K562 (cell line): ENCODE results near the gene BRME1. TPM values are rescaled to one million over a fixed set of nuclear protein-coding genes. Genes with fewer than 3 reads are reported as not detected.

Experiments used
- ARID1B ChIP-seq: fragments of 450-650 bp; IDR thresholded peaks from 2 replicates; pipeline ENCODE4 v1.6.1; 2016; ENCODE audit warnings: antibody characterized with exemption, mild to moderate bottlenecking, inconsistent platforms
- ATF1 ChIP-seq, 2 experiments: fragments of 450-650 bp in 1 of 2; IDR thresholded peaks; 2 replicates each; pipeline ENCODE4 v1.6.1; 2016; ENCODE audit warnings: missing compliant biosample characterization in 1 of 2, missing genetic modification characterization in 1 of 2
- ATF2 ChIP-seq: sonication (generic); formaldehyde crosslinking; IDR thresholded peaks from 2 replicates; pipeline ENCODE4 v1.8.1; 2022; ENCODE audit warnings: missing genetic modification reagents
- CHD2 ChIP-seq: IDR thresholded peaks from 2 replicates; pipeline ENCODE4 v1.6.1; 2011; ENCODE audit warnings: low read depth, low read length
- FOXA3 ChIP-seq, 2 experiments: fragments of 450-650 bp in 1 of 2; sonication (generic) in 1 of 2; formaldehyde crosslinking; IDR thresholded peaks in 1 of 2; conservative IDR thresholded peaks in 1 of 2; 2 replicates each; pipeline versions ENCODE4 v1.4.0 to v1.8.0; 2020 to 2022; ENCODE audit warnings: mild to moderate bottlenecking in 2 of 2, missing genetic modification reagents in 1 of 2
- HDAC8 ChIP-seq: fragments of 450-650 bp; IDR thresholded peaks from 2 replicates; pipeline ENCODE4 v1.6.1; 2016; ENCODE audit warnings: mild to moderate bottlenecking, missing genetic modification characterization, moderate library complexity, missing compliant biosample characterization
- HLTF ChIP-seq: fragments of 450-650 bp; IDR thresholded peaks from 2 replicates; pipeline ENCODE4 v1.6.1; 2016
- IRF2 ChIP-seq: sonication (generic); formaldehyde crosslinking; IDR thresholded peaks from 2 replicates; pipeline ENCODE4 v1.8.1; 2022; ENCODE audit warnings: mild to moderate bottlenecking, missing genetic modification reagents
- JUND ChIP-seq, 2 experiments: IDR thresholded peaks; 2 replicates in 1 of 2; 3 replicates in 1 of 2; pipeline ENCODE4 v1.6.1; 2011; ENCODE audit warnings: borderline replicate concordance in 2 of 2, low read depth in 2 of 2, low read length in 2 of 2, improper control_type of control experiment in 1 of 2, missing biosample characterization in 1 of 2, missing genetic modification characterization in 1 of 2, missing genetic modification reagents in 1 of 2
- MTA3 ChIP-seq: fragments of 450-650 bp; formaldehyde crosslinking; IDR thresholded peaks from 2 replicates; pipeline ENCODE4 v1.6.1; 2017; ENCODE audit warnings: mild to moderate bottlenecking, borderline replicate concordance
- NFYB ChIP-seq: IDR thresholded peaks from 2 replicates; pipeline ENCODE4 v1.6.1; 2011; ENCODE audit warnings: mild to moderate bottlenecking, moderate library complexity; ENCODE audit not compliant: insufficient read length; ENCODE audit errors: extremely low read depth
- WHSC1 ChIP-seq: IDR thresholded peaks from one replicate; pipeline ENCODE4 v1.6.1; 2012; ENCODE audit warnings: low read length, control low read depth, inconsistent platforms
- ZBTB34 ChIP-seq: fragments of 250-450 bp; sonication (Bioruptor Pico); IDR thresholded peaks from 2 replicates; pipeline ENCODE4 v1.8.0; 2021; ENCODE audit warnings: mild to moderate bottlenecking, moderate library complexity
- ZNF232 ChIP-seq: sonication (generic); formaldehyde crosslinking; IDR thresholded peaks from 2 replicates; pipeline ENCODE4 v1.8.0; 2022; ENCODE audit warnings: mild to moderate bottlenecking, missing genetic modification reagents
- ZNF277 ChIP-seq: fragments of 250-450 bp; sonication (Bioruptor Pico); IDR thresholded peaks from 2 replicates; pipeline ENCODE4 v1.8.0; 2022; ENCODE audit warnings: inconsistent platforms, mild to moderate bottlenecking, moderate library complexity, borderline replicate concordance
- ZNF311 ChIP-seq: fragments of 250-450 bp; sonication (Bioruptor Pico); IDR thresholded peaks from 2 replicates; pipeline ENCODE4 v1.4.0; 2020; ENCODE audit warnings: mild to moderate bottlenecking, moderate library complexity
- ZNF511 ChIP-seq: sonication (generic); formaldehyde crosslinking; IDR thresholded peaks from 2 replicates; pipeline ENCODE4 v1.8.0; 2022; ENCODE audit warnings: mild to moderate bottlenecking, missing genetic modification reagents
- ZNF57 ChIP-seq: fragments of 450-650 bp; formaldehyde crosslinking; IDR thresholded peaks from 2 replicates; pipeline ENCODE4 v1.4.0; 2020; ENCODE audit warnings: mild to moderate bottlenecking, moderate library complexity
- polyA plus RNA-seq, 8 experiments: library from polyadenylated mRNA; depleted of rRNA in 4 of 8; stranded (reverse) in 5 of 8; unstranded in 3 of 8; fragments of >200 nt; fragmentation: Nextera tagmentation in 2 of 8; fragmentation: Illumina TruSeq in 1 of 8; extraction: Ambion mirVana in 2 of 8; extraction: Trizol in 1 of 8; gene quantifications; 2 replicates each; pipeline versions ENCODE4 v1.2.1 to v1.2.3, GENCODE V29; 2011 to 2014; ENCODE audit warnings: inconsistent platforms in 1 of 8, missing spikeins in 1 of 8
- total RNA-seq, 7 experiments: library from RNA; depleted of rRNA in 6 of 7; stranded (reverse); fragments of >200 nt in 6 of 7; fragmentation: Illumina TruSeq in 2 of 7; extraction: Trizol in 2 of 7; gene quantifications; 2 replicates each; pipeline versions ENCODE4 v1.2.1 to v1.2.3, GENCODE V29; 2011 to 2021; ENCODE audit warnings: low replicate concordance in 1 of 7

The BRME1 gene
- total and polyA plus RNA-seq, 9 of the 15 experiments (the other 6 are each of a cell fraction or from before 2014, with no cell fraction given): 0.75 to 6.1 (median 3.6) TPM

- TF ChIP-seq HDAC8: no peak
- peak; percentile 27 for TF ChIP-seq NFYB
- TF ChIP-seq CHD2: no peak
- no peak for TF ChIP-seq ATF1 (CRISPR knock-in tag; IDR thresholded peaks at IDR 0.05)
- TF ChIP-seq ATF1 (tag; IDR thresholded peaks at IDR 0.05): peak; percentile 89
- no peak for TF ChIP-seq ZNF277 (CRISPR knock-in tag)
- no peak for TF ChIP-seq ZNF232 (CRISPR knock-in tag)
- no peak for TF ChIP-seq WHSC1
- TF ChIP-seq ZNF511 (CRISPR knock-in tag): no peak
- no peak for TF ChIP-seq ZNF57
- TF ChIP-seq IRF2: no peak
- TF ChIP-seq ZNF311: no peak
- no peak for TF ChIP-seq HLTF
- no peak for TF ChIP-seq ZBTB34
- no peak for TF ChIP-seq FOXA3 (CRISPR knock-in tag; conservative IDR thresholded peaks at IDR 0.05 in 1 of 2, IDR thresholded peaks at IDR 0.05 in 1 of 2)
- TF ChIP-seq ARID1B: no peak
- peak; percentile 56; the same call in 1 of the 2 replicates for TF ChIP-seq JUND (IDR thresholded peaks at IDR 0.05; ENCODE audit: borderline replicate concordance, low read depth, low read length)
- TF ChIP-seq JUND (tag; IDR thresholded peaks at IDR 0.05; ENCODE audit: borderline replicate concordance, low read depth, low read length): peak; percentile 41; the same call in 1 of the 3 replicates
- TF ChIP-seq ATF2 (CRISPR knock-in tag): no peak
- TF ChIP-seq MTA3: no peak
Measured at GRCh38 chr19:13920940-13921747, 15.2 kb upstream of the BRME1 start (continued).
